Peyer's patch (tissue), 4 donors: ENCODE results near the gene UTP14A.

Experiments
- CTCF ChIP-seq, 6 experiments: fragments of 450-650 bp in 4 of 6; fragments of 200-600 bp in 2 of 6; sonication (generic) in 1 of 6; IDR thresholded peaks; one replicate each; pipeline ENCODE4 v1.5.1; 2017 to 2019; ENCODE audit warnings: antibody characterized with exemption in 6 of 6, mild to moderate bottlenecking in 3 of 6, moderate library complexity in 1 of 6
- POLR2A ChIP-seq, 2 donors: fragments of 450-650 bp; IDR thresholded peaks; one replicate each; pipeline ENCODE4 v1.5.1; 2017; ENCODE audit warnings: antibody characterized with exemption in 2 of 2, mild to moderate bottlenecking in 2 of 2, moderate library complexity in 2 of 2

- TF ChIP-seq CTCF (IDR thresholded peaks at IDR 0.05) (no peak), POLR2A (IDR thresholded peaks at IDR 0.05) (no peak)
Measured at GRCh38 chrX:129976441-129976840, 70.5 kb downstream of the UTP14A start.
